Muscle of leg (tissue), 11 donors: Measurements from ENCODE around the gene PNPLA1. TPM values are rescaled to one million over a fixed set of nuclear protein-coding genes. Genes with fewer than 3 reads are reported as not detected.
"Not testable (repeated sequence)": the region's sequence is repeated elsewhere in the genome, so short reads cannot be mapped to it uniquely, and the experiment has no call there.

Experiments used
- DNase-seq: peaks from one replicate; pipeline ENCODE4 v3.0.0; 2013
- H3K27ac ChIP-seq: one replicate; pipeline ENCODE4 v1.5.1; 2013; ENCODE audit warnings: mild to moderate bottlenecking, low read length, control low read depth
- H3K27me3 ChIP-seq: one replicate; pipeline ENCODE4 v1.6.1; 2013; ENCODE audit warnings: low read length; ENCODE audit not compliant: control insufficient read depth, insufficient read depth
- H3K36me3 ChIP-seq: one replicate; pipeline ENCODE4 v1.6.1; 2013; ENCODE audit warnings: low read length; ENCODE audit not compliant: control insufficient read depth, insufficient read depth
- H3K4me1 ChIP-seq: one replicate; pipeline ENCODE4 v1.6.1; 2013; ENCODE audit warnings: low read length; ENCODE audit not compliant: control insufficient read depth, insufficient read depth
- H3K4me3 ChIP-seq: one replicate; pipeline ENCODE4 v1.5.1; 2013; ENCODE audit warnings: low read length, control low read depth
- H3K9me3 ChIP-seq: replicated peaks from 2 replicates; pipeline ENCODE4 v1.6.1; 2013; ENCODE audit warnings: low read depth, low read length; ENCODE audit not compliant: control insufficient read depth
- WGBS: methylation state at CpG from one replicate; pipeline ENCODE4 v1.1.5; 2013; ENCODE audit warnings: missing lambda C conversion rate; ENCODE audit not compliant: insufficient coverage; 5-methylcytosine and 5-hydroxymethylcytosine counted together
- polyA plus RNA-seq, 8 donors: library from polyadenylated mRNA; unstranded; fragments of 120-200 nt; gene quantifications; one replicate each; pipeline versions ENCODE4 v1.2.1 to v1.2.3, GENCODE V29; 2013; ENCODE audit warnings: inconsistent platforms in 1 of 8, low replicate concordance in 1 of 8; ENCODE audit not compliant: insufficient read length in 8 of 8, insufficient read depth in 1 of 8
- total RNA-seq: library from RNA; stranded (reverse); fragments of 120-200 nt; gene quantifications from one replicate; pipeline ENCODE4 v1.2.4, GENCODE V29; 2013

PNPLA1 gene
- total and polyA plus RNA-seq, 9 donors, result 0.05 to 0.45 (median 0.11) TPM; not detected in 4

DNA sequence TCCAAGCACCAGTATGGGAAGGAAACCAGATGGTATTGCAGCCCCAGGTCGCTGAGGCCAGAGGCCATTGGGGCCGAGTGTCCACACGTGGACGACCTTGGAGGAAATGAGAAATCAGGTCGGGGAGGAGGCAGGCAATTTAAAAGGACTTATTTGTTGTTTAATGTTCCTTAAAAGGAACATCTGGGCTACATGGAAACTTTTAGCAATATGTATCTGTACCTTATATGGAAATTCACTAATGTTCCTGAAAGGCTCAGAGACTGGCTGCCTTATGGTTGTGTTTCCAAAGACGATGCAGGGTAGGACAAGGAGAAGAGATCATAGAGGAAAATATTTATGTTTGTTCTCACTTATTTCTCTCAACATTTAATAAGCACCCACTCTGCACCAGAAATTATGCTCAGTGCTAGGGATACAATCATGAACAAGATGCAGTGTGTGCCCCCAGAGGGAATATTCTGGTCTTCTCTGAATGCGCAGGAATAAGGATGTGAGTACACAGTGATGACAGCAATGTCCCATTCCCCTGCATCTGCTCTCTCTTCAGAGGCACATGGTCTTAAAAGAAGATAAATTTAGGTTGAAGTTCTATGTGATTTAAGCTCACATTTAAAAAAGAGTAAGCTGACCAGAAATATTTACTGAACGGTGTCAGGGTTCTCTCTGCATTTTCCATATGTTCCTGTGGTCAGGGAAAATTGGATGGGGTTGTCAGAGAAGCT lies 63.5 kb downstream of the PNPLA1 start:
- peaks cover 21% of the 10 kb centered on the region for H3K4me1 ChIP-seq
- peak overlapping the region; percentile 82 for H3K27ac ChIP-seq
- peaks cover 44% of the 10 kb centered on the region for H3K27me3 ChIP-seq
- no peaks in the 10 kb centered on the region for H3K36me3 ChIP-seq
- no peak overlapping the region for H3K4me3 ChIP-seq
- peak; percentile 65 for DNase-seq
- WGBS, result no CpG with 5 or more reads among the region's 8 CpGs
- no peaks in the 10 kb centered on the region for H3K9me3 ChIP-seq

DNA sequence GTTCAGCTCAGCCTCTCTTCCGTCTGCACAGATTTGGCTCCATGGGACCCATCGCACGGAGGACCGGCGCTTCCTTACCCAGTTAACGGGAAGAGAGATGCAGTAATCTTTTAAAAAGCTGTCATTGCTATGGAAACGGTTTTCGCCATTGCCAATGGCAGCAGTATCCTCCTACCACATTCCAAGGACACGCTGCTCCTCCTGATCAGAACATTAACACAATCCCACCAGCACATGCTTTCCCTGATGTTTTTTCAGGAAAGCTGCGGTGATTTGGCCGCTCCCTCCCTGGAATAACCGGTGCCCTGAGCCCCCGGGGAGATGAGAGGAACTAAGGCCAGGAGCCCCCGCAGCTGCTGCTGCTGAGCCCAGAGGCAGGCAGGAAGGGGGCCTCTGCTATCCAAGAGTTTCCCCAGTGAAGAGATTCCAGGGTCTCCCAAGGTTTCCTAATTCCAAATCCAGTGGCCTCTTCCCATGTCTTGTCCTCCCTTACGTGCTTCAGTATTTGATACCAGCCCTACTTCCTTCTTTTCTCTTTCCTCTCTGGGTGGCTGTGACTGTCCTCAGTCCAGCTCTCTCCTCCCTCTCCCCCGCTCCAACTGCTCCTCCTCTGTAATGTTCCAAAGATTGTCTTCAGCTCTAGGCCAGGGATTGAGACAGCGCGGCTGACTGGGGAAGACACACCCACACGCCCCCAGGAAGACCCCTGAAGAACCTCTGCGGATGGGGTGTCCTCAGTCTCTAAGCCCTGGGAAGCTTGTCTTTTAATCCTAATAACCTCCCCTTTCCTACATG lies 64.3 kb downstream of the PNPLA1 start:
- Histone ChIP-seq H3K36me3 (no peaks in the 10 kb centered on the region), H3K4me3 (no peak overlapping the region), H3K27ac (peak overlapping the region; percentile 82), H3K4me1 (peaks cover 21% of the 10 kb centered on the region), H3K9me3 (no peaks in the 10 kb centered on the region), H3K27me3 (peaks cover 42% of the 10 kb centered on the region)
- 5% methylated on average over 20 of the region's 20 CpGs for WGBS
- peak; percentile 79 for DNase-seq

DNA sequence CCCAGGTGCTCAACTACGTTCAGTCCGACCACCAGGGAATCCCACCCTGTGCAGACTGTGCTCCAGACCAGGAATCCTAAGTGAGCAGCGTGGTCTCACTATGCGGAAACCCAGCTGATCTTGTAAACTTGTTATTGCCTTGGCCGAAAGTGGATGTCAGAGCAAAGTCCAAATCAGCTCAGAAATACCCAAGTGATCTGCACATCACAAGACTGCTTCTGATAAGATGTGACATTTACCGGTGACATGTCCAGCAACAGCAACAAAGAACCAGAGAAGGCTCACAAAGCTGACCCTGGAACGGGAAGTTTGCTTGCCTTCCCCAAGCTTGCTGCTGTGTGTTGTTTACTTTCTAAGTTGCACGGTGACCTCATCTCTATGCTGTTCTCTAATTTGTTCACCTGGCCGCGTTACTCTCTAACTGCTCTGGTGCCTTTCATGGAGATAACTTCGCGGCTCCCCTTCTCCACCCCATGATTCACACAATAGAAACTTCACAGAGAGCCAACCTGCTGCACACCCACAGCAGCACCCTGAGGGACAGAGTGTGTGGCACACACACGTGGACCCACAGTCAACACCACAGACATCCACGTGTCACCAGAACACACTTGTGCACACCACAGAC lies 65.1 kb downstream of the PNPLA1 start:
- H3K9me3 ChIP-seq, result no peaks in the 10 kb centered on the region
- peaks cover 20% of the 10 kb centered on the region for H3K4me1 ChIP-seq
- H3K27ac ChIP-seq, result no peak overlapping the region
- 43% methylated on average over 8 of the region's 14 CpGs for WGBS
- no peak for DNase-seq
- peaks cover 46% of the 10 kb centered on the region for H3K27me3 ChIP-seq
- H3K4me3 ChIP-seq, result no peak overlapping the region
- H3K36me3 ChIP-seq, result no peaks in the 10 kb centered on the region

DNA sequence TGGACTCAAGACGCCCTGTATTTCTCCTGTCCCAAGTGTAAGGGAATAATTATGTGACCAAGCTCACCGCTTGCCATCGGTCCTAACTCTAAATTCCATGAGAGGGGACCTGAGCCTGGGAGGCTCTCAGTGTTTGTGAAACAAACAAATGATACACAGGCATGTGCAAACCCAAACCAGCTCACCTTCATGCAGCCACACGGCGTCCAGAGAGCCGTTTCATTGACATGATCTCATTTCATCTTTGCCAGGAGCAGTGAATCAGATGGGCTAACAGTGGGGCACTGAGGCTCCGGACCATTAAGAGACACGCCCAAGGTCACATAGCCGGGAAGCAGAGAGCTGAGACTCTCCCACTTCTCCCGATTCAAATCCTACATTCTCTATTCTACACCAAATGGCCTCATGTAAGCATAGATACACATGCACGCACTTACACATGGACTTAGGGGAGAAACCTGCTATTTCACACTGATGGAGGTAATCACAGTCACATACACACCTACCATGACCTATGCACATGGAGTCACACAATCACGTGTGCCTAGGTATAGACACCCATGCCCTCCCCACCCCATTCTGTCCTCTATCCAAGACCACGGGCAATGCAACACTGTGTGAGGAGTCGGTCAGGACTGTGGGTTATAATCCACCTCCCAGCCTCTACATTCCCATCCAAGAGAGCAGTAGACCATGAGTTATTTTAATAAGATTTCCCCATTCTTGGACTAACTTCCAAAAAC lies 65.8 kb downstream of the PNPLA1 start:
- H3K4me3 ChIP-seq, result no peak overlapping the region
- 91% methylated on average over 10 of the region's 14 CpGs for WGBS
- H3K4me1 ChIP-seq, result peaks cover 21% of the 10 kb centered on the region
- H3K27me3 ChIP-seq, result peaks cover 48% of the 10 kb centered on the region
- H3K27ac ChIP-seq, result no peak overlapping the region
- no peaks in the 10 kb centered on the region for H3K9me3 ChIP-seq
- H3K36me3 ChIP-seq, result no peaks in the 10 kb centered on the region
- DNase-seq, result no peak

DNA sequence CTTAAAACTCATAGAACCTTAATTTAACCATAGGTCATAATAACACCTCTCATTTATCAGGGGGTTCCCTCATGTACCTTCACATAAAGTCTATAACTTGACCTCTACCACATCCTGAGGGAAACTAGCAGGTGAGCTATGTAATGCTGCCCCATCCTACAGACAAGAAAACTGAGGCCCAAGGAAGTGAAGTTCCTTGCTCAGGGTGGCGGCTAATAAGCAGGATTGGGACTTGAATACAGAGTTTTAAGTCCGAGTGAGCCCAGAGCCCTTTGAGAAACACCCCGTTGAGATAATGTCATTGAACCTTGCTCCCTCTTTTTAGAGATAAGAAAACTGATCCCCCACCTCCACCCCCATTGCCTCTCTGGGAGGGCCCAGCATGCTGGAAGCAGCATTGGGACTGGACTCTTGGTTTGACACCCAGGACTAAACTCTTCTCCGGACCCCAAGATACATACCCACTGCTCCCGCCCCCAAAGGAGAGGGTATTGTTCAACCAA lies 66.4 kb downstream of the PNPLA1 start:
- no peak for DNase-seq
- peaks cover 48% of the 10 kb centered on the region for H3K27me3 ChIP-seq

DNA sequence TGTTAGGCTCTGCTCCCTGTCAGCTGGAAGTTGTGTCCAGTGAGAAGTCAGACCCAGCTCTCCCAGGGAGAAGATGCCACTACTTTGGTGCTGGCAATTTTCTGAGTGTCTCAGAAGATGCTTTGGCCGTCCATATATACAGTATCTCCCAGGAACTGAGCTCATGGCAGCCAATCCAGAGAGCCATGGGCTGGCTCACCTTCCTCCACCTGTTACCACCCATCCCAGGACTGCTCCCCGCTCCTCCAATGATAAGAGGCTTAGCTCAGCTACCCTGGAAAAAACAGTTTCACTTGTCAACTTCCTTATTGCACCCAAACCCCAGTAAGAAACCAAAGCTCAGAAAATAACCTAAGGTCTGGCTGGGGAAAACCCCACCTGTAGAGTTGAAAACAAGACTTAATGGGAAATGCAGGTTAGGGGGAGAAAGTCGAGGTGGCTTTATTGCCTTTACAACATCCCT lies 67.0 kb downstream of the PNPLA1 start, which contains the start of gene BNIP5:
Gene BNIP5, minus strand, starts transcription at position 110 of the 463 bp plus-strand sequence. CDS start 6,198 bp downstream, outside the sequence.
- Histone ChIP-seq H3K36me3 (no peaks in the 10 kb centered on the region), H3K27ac (no peak within 1 kb of the TSS), H3K4me3 (no peak within 1 kb of the TSS), H3K9me3 (no peaks in the 10 kb centered on the region), H3K4me1 (peaks cover 25% of the 10 kb centered on the region), H3K27me3 (peaks cover 47% of the 10 kb centered on the region)
- DNase-seq, result no peak
- WGBS, result 80% methylated on average over 1 of the region's 3 CpGs

More for the DNA sequence above, 66.4 kb downstream of the PNPLA1 start:
- H3K4me3 ChIP-seq, result no peak overlapping the region
- no peak overlapping the region for H3K27ac ChIP-seq
- 92% methylated on average over 5 of the region's 5 CpGs for WGBS
- H3K36me3 ChIP-seq, result no peaks in the 10 kb centered on the region
- peaks cover 25% of the 10 kb centered on the region for H3K4me1 ChIP-seq
- no peaks in the 10 kb centered on the region for H3K9me3 ChIP-seq

DNA sequence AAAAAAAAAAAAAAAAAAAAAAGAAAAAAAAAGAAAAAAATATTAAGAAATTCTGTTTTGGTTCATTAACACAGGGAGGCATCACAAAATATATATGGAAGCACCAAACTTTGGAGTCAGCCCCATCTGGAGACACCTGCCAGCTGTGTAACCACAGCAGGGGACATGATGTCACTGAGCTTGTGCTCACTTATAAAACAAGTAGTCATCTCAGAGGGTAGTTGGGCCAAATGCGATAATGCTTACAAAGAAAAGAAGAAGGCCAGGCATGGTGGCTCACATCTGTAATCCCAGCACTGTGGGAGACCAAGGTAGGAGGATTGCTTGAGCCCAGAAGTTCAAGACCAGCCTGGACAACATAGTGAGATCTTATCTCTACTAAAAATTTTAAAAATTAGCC lies 68.0 kb downstream of the PNPLA1 start:
- H3K36me3 ChIP-seq, result no peaks in the 10 kb centered on the region
- 100% methylated on average over 1 of the region's 1 CpG for WGBS
- peaks cover 45% of the 10 kb centered on the region for H3K27me3 ChIP-seq
- no peaks in the 10 kb centered on the region for H3K9me3 ChIP-seq
- no peak for DNase-seq
- H3K27ac ChIP-seq, result no peak overlapping the region
- no peak overlapping the region for H3K4me3 ChIP-seq
- peaks cover 25% of the 10 kb centered on the region for H3K4me1 ChIP-seq

DNA sequence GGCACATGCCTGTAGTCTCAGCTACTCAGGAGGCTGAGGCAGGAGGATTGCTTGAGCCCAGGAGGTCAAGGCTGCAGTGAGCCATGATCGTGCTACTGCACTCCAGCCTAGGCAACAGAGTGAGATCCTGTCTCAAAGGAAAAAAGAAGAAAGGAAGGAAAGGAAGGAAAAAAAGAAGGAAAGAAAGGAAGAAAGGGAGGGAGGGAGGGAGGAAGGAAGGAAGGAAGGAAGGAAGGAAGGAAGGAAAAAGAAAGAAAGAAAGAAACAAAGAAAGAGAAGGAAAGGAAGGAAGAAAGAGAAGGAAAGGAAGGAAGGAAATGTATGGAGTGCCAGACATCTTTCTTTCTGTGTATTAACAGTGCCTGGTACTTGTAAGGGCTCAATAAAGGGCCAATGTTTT lies 68.4 kb downstream of the PNPLA1 start:
- Histone ChIP-seq H3K4me1 (peaks cover 22% of the 10 kb centered on the region), H3K27me3 (peaks cover 48% of the 10 kb centered on the region)
- H3K9me3 ChIP-seq, DNase-seq, H3K36me3 ChIP-seq, H3K27ac ChIP-seq, H3K4me3 ChIP-seq: not testable (repeated sequence)
- 70% methylated on average over 1 of the region's 1 CpG for WGBS

DNA sequence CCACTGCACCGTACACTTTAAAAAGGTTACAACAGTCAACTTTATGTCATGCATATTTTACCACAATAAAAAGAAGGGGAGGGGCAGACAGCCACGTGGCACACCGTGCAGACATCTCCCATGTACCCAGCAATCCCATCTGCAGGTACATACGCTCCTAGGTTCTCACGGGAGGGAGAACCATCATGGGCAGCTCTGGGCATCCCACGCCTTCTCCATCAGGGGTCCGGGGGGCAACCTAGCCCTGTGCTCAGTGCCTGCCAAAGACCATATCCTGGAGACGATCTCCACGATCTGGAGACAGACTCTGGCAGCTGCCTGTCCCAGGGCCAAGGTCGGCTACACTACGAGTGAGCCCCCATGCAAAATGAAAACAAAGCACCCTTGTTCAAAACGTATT lies 69.3 kb downstream of the PNPLA1 start:
- H3K27me3 ChIP-seq, result peaks cover 48% of the 10 kb centered on the region
- no peak for DNase-seq
- 74% methylated on average over 7 of the region's 12 CpGs for WGBS

More for the DNA sequence above, 69.3 kb downstream of the PNPLA1 start:
- Histone ChIP-seq H3K9me3 (no peaks in the 10 kb centered on the region), H3K4me3 (no peak overlapping the region), H3K4me1 (peaks cover 14% of the 10 kb centered on the region), H3K36me3 (no peaks in the 10 kb centered on the region), H3K27ac (no peak overlapping the region)
